GM12891 (cell line): ENCODE measurements around the gene FALEC.

Experiments used
- PAX5 ChIP-seq: IDR thresholded peaks from 2 replicates; pipeline ENCODE4 v1.6.1; 2011; ENCODE audit warnings: low read length, moderate library complexity, mild to moderate bottlenecking; ENCODE audit not compliant: insufficient read depth, severe bottlenecking
- POLR2A ChIP-seq: IDR thresholded peaks from 2 replicates; pipeline ENCODE4 v1.6.1; 2011; ENCODE audit warnings: low read depth, low read length, control low read depth
- POLR2AphosphoS5 ChIP-seq: IDR thresholded peaks from 2 replicates; pipeline ENCODE4 v1.6.1; 2011; ENCODE audit warnings: low read depth, low read length, control low read depth
- SPI1 ChIP-seq: IDR thresholded peaks from 2 replicates; pipeline ENCODE4 v1.6.1; 2011; ENCODE audit warnings: low read depth, low read length, control low read depth

DNA sequence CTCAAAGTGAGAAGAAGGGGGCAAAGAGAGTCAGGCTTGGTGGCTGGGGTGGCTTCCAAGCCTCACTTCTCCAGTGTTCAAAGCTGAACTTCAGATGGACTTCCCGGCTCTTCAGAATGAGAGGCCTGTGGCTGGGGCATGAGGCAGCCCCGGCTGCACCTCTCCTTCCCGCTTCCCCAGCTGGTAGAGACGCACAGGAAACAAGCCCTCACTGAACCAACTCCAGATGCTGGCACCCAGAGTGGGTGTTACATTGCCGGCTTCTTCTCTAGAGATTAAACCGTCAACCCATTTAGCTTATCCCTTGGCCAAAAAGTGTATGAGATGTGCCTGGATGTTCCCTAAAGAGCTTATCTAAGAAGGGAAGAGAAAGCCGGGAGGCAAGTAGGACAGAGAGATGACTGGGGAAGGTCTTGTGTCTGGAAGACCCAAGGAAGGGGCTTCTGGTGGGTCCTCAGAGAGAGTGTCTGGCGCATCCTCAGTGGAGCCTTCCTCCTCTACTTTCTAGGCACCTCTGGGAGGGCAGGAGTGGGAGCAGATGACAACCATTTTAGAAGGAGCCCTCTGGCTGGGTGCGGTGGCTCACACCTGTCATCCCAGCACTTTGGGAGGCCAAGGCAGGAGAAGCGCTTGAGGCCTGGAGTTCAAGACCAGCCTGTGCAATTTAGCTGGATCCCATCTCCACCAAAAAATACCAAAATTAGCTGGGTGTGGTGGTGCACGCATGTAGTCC lies 35.7 kb downstream of the FALEC start:
- TF ChIP-seq POLR2A (no peak), PAX5 (no peak), POLR2AphosphoS5 (no peak), SPI1 (no peak)
